HG03064 (cell line): ENCODE measurements around the gene ADAM15.

Source experiments
- ATAC-seq: cut with Tn5 transposase; IDR thresholded peaks from one replicate; pipeline ENCODE4 v1.9.1; 2021; ENCODE audit warnings: low read depth; ENCODE audit not compliant: unreplicated experiment

ADAM15 gene

DNA sequence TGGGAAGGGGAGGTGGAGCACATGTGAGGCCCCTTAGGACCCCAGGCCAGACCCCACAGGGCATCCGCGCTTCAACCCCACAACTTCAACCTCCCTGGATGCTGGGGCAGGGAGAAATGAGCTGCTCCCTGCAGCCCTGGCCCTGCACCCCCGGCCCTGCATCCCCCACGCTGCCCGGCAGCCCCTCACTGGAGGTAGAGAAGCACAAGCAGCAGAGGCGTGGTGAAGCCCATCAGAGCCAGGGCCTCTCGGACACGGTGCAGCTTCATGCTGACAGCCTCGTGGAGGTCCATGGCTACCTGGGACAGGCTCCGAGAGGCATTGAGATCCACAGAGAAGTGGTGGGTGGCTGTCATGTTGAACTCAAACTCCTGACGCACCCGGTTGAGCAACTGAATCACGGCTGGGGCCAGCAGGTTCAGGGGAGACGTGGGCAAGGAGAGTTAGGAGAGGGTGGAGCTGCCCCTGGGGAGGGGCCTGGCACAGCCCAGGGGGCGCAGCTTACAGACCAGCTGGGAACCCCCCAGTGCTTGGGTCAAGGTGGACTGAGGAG lies 20.8 kb upstream of the ADAM15 start:
- ATAC-seq: no peak

DNA sequence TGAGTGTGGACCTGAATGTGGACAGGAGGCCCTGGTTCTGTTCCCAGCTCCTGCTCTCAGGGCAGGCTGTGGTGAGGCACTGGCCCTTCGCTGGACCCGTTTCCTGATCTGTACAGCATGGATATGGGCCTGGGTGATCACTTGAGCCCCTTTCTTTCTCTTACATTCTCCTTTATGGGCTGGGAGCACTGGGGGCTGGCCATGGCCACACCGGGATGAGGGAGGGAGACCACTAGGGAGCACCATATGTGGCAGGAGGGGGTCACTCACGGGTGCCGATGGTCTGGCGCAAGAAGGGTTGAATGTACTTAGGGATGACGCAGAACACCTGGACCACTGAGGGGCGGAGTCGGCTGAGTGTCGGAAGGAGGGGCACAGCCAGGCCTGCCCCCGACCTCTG lies 20.2 kb upstream of the ADAM15 start:
- ATAC-seq: no peak

DNA sequence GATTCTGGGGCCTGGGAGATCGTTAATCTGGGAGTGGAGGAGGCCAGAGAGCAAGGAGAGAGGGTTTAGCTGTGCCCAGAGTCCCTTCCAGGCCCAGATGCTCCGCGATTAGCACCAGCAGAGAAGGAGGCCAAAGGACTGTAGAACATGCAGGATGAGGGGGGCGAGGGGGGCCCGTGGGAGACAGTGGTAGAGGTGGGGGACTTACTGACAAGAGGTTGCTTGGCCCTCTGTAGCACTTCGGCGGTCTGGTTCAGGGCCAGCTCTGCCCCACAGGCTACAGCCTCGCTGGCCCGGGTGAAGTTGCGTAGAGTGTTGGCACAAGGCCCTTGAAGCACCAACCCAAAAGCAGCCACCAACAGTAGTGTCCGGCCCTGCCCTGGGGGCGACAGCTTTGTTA lies 18.2 kb upstream of the ADAM15 start:
- ATAC-seq: no peak

DNA sequence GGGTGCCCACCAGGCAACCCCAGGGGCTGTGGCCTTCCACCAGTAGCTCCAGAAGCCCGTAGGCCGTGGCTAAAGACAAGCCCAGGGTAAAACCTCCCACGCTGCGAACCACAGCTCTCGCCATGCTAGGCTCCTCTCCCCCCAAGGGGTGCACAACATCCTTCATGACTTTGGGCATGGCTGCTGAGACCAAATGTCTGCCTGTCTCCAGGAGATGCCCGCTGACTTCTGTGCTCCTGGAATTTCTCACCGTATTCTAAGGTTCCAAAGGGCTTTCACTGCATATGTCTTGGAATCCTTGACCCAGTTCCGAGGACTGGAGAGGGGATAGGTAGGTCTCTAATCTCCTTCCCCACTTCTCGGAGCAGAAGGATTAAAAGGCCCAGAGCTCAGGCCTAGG lies 17.6 kb upstream of the ADAM15 start, which contains the start of the genes DCST1 and DCST2:
TSS of gene DCST1 (plus strand) at position 301 of the 400 bp plus-strand sequence. CDS start 213 bp downstream, outside the sequence.
TSS of gene DCST2 (minus strand) at position 258 of the 400 bp plus-strand sequence. CDS start at position 178, 80 bp downstream.
- no peak for ATAC-seq

DNA sequence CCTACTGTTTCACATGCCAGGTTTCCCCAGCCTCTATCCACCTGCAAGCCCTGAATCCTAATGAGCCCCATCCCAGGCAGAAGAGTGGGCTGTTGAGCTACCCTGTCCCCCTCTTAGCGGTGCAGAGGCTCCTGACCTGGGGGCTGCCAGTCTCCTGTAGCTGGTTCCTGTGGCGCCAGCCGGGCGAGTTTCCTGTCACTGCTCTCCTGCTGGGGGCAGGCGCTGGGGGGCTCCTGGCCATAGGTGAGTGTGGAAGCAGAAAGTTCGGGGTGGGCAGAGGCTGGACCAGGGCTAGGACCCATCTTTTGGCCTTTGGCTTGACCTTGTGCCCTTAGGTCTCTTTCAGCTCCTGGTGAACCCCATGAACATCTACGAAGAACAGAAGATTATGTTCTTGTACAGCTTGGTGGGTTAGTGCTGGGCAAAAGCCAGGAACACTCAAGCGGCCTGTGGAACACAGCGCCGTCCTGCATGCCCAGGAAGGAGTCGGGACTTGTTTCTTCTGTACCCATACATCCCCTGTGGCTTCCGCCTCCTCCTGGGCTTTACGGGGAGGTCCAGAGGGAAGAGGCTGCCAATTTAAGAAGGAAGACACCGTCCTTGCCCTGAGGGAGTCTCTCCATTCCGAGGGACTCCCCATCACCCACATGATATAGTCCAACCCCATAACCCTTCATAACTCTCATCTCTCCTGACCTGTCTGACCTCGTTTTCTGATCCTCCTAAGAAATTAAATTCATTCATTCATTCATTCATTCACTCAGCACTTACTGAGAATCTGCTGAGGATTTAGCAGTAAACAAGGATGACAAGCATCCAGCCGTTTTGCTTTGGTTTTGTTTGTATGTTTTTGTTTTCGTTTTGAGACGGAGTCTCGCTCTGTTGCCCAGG lies 16.6 kb upstream of the ADAM15 start:
- no peak for ATAC-seq

DNA sequence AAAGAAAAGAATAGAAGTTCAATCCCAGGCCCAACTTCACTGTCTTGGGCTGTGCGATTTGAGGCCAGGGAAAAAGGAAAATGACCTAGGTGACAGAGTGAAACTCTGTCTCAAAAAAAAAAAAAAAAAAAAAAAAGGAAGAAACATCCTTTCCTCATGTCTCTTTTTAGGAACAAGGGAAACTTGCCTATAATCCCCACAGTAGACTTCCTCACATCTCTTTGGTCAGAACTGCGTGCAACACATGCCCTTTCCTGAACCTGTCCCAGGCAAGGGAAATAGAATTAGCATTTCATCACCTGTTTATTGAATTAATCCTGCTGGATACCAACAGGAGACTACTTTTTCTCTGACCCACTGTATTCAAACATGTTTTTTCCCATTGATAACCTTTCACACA lies 15.2 kb upstream of the ADAM15 start:
- ATAC-seq: no peak

DNA sequence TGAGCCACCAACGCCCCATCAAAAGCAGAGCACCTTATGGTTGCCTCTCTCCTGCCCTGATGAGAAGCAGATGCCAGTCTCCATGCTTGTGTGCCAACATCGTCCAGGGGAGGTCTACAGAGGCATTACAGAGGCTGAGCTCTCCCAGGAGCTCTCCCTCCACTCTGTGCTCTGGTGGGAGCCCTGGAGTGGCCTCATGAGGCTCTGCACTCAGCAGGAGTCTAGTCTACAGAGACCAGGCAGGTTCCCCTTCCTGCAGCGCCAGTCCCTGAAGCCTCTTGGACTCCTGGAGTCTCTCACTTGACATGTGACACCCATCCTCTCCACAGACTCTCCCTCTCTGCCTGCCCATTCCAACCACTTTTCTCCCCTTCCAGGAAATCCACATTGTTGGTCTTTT lies 14.1 kb upstream of the ADAM15 start:
- no peak for ATAC-seq

DNA sequence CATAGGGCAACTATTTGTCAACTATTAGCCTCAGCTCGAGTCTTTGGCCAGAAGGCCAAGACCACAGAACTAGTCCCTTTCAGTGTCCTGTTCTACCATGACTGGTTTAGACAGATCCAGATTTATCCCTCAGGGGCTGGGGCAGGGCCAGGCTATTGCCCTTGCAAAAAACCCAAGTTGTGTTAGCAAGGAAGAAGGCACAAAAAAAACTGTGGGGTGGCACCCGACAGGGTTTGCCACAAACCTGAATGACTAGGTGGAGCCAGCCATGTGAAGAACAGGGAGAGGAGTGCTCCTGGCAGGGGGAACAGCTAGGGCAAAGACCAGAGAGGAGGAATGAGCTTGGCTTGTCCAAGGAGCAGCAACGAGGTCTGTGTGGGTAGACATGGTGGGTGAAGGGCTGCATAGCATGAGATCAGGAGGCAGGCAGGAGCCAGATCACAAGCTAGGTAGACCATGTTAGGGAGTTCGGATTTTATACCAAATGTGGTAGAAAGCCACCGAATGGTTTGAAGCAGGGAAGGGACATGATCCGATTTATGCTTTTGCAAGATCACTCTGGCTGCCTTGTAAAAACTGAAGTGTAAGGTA lies 13.2 kb upstream of the ADAM15 start:
- ATAC-seq: no peak

DNA sequence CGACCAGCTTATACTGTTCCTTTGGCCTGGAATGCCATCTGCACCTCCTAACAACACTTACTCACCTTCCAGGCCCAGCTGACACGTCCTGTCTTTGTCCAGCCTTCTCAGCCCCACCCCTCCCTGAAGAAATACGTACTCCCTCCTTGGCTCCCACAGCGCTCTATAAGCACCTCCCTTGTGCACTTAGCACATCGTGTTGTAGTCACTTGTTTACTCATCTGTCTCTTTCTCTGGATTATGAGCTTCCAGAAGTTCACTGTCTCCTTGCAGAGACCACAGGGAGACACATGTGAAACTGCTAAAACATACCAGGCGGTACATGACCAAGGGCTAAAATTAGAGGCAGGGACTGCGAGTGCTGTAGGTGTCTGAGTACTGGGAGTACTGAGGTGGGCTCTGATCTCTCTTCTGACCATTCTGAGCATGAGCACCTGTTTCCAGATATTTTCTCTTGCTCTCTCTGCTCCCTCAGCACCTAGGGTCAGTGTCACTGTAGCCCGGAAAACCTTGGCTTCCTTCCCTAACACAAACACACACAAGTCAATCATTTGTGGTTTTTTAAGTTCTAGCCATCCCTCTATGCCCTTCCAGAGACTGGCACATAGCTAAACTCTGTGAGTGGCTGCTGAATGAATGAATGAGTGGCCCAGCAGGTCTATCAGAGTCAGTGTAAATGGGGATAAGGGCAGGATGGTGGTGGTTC lies 12.4 kb upstream of the ADAM15 start:
- ATAC-seq: no peak

DNA sequence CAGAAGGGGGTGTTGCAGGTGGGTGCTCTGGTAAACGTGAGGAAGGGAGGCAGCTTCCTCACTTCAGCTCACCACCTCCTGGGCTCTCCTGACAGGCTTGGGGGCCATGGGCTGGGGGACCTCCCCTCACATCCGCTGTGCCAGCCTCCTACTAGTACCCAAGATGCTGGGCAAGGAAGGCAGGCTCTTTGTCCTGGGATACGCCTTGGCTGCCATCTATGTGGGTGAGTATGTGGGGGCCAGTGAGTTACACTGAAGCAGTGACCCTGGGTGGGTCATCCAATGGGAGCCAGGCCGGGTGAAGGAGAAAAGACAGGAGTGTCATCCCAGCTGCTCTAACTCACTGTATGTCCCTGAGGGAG lies 11.8 kb upstream of the ADAM15 start:
- no peak for ATAC-seq

DNA sequence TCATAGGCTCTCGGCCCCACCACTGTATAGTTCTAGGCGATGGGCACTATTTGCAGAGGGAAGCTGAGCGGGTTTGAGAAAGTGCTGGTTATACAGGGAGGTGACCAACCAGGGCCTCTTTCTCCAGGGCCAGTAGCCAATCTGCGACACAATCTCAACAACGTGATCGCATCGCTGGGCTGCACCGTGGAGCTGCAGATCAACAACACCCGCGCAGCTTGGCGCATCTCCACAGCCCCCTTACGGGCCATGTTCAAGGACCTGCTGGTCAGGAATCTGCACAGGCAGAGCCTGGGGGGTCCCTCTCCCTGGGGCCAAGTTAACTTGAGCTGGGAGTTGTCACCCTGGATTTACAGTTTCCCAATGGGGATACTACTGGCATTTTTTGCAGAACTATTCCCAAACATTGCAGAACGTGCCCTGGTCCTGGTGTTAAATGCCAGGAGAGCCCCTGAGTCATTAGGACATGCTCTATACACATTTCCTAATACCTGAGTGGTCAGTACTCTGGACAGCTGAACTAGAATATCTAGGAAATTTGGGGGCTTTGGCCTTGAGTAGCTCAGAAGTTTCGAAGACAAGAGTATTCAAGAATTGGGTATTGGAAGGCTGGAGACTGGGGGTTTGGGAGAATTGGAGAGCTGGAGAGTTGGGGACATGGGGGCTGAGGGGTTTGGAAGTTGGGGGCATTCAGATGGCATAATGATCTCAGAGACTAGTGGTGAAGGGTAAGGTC lies 10.6 kb upstream of the ADAM15 start:
- no peak for ATAC-seq

DNA sequence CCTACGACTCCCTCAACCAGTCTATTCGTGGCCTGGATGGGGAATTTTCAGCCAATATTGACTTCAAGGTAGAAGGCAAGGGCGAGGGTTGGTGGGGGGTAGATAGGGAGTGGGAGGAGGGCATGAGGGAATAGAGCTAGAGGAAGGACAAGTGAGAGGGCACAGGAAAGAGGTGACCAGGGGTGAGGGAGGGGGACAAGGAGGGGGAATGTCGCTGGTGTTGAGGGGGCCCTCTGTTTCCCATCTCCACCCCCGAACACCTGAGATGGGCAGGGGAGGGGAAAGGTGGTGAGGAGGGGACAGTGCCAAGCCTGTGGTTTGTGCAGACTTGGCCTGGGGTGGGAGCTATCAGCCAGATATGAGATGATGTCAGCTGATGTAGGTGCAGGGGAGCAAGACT lies 8.3 kb upstream of the ADAM15 start:
- no peak for ATAC-seq

DNA sequence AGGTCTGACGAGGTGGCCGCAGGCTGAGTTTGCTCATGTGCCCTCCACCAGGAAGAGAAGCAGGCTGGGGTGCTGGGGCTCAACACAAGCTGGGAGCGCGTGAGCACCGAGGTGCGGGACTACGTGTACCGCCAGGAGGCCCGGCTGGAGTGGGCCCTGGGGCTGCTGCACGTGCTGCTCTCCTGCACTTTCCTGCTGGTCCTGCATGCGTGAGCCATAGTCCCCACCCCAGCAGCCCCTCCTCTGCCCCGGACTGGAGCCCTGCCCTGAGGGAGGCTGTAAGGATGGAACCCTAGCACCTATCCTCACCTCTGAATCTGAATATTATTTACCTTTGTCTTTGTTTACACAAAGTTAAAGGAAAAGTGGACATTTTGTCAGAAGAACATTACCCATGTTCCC lies 7.8 kb upstream of the ADAM15 start:
- ATAC-seq: no peak

DNA sequence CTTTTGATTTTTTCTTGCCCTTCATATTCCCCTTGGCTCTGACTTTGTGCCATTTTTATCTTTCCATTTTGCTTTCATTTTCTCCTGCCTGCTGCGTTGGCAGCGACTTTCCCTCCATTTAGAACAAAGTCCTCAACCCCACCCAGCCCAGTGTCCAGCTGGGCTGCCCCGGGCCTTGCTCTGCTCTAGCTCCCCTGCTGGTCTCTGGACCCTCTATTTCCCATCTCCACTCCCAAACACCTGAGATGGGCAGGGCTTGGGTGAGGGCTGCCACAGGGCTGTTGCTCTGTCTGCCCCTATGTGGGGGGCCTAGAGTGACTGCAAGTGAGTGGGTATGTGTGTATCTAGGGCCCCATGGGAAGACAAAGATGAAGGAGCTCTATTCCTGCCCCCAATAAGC lies 7.3 kb upstream of the ADAM15 start:
- ATAC-seq: no peak

DNA sequence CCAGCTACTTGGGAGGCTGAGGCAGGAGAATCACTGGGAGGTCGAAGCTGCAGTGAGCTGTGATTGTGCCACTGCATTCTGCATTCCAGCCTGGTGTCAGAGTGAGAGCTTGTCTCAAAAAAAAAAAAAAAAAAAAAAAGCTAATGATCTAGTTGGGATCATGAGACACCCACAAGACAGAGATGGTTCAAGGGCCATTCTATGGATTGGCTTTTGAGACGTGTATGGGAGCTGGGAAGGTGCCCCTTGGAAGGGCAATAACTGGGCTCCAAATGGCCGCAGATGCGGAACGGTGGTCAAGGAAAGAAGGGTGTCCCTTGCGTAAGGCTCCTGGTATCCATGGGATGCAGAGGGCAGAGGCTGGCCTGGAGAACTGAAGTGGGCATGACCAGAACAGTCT lies 6.8 kb upstream of the ADAM15 start:
- ATAC-seq: no peak

DNA sequence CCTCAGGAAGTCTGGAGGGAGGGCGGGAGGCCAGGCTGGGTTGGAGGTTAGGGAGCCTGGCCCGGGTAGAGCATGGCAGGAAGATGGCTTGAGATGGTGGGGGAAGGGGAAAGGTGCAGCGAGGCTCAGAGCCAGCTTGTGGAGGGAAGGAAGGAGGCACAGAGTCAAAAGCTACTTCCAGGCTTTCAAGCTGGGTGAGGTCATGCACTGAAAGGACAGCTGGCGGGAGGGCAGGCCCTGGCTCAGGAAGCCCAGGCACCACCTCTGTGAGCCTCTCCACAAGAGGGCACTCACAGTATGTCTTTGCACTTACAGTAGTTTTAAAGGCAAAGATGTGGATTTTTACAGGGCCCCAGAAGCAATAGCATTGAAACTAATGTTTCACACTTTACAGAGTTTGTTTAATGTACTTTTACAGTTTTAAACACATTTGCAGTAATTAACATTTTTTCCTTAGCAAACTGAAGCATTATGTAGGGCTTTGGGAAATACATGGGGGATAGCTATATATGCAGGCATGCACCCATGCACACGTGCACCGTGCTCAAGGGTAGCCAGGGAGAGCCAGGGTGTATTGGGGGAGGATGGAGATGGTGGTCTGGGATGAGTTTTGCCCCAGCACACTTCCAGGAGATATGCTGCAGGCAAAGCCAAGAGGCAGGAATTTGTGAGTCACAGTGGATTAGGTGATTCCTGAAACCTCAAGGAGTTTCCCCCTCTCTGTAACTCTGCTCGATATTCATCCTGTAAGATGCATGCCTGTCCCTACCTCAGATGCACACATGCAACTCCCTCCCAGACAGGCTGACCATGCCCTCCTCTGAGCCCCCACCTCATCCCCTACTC lies 6.1 kb upstream of the ADAM15 start:
- ATAC-seq: no peak

DNA sequence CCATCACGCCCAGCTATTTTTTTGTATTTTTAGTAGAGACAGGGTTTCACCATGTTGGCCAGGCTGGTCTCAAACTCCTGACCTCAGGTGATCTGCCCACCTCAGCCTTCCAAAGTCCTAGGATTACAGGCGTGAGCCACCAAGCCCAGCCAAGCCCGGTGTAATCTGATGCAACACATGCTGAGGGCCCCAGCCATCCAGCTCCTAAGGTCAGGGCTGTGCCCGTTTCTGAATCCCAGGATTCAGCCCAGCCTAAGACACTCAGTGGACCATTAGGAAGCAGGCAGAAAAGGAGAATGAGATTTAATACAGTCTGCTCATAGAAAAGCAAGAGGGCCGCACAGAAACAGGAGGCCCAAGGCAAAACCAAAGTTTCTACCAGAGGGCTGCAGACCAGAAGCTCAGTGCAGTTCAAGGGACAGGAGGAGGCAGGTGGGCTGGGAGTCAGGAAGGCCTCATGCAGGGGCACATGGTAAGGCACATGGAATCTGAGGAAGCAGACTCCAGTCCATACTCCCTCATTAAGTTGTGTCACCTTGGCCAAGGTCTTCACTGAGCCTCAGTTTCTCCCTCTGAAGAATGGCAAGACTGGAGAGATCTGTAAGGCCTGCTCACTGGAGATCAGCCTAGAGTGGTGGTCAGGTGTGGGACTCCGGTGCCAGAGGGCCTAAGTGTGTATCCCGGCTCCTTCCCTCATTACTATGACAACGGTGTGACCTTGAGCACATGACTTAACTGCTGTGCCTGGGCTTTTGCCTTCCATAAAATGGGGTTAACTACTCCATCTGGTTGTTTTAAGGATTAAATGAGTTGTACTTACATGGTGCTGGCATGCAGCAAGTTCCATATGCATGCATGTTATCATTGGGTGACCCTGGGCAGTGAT lies 2.4 kb upstream of the ADAM15 start:
- no peak for ATAC-seq

DNA sequence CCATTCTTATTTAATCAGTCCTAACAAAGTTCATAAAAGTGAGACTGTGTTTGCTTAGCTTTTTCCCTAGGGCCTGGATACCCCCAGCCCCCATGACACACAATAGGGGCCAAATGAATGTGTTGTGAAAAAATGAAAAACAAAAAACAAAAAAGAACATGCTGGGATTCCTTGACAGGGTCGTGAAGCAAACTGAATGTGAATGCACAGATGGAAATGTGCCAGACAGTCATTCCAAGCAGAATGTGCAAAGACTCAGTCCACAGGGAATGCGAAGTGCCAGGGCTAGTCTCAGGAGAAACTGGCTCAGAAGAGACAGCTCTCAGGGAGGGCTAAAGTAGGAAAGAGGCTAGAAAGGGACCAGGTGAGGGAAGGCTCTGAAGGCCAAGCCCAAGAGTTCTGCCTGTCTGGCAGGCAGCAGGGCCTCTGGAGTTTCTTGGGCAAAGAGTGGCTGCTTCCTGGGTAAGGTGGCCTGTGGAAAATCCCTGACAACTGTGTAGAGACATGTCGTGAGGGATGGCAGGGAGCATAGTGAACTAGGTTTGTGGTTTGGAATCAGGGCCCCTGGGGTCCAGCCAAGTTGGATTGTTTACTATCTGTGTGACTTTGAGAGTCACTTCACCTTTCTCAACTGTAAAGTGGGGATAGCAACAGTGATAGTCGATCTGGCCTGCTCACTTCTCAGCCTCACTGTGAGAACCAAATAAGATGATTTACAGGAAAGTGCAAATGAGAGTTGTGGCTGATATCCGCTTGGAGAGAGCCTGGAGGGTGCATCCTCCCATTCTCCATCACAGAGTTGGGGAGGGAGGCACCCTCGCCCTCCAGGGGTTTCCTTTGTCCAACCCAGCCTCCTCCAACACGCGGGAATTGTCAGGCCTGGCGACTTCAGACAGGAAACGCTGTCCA lies 1.2 kb upstream of the ADAM15 start:
- no peak for ATAC-seq
